Middle frontal gyrus (tissue), 1 donor: ENCODE measurements around the gene SRCAP.
A peak's percentile ranks its signal among the peaks of the same experiment; 100 is the strongest.
"Not testable (repeated sequence)": the region's sequence is repeated elsewhere in the genome, so short reads cannot be mapped to it uniquely, and the experiment has no call there.

Experiments used
- DNase-seq: peaks from one replicate; pipeline ENCODE4 v3.0.0-alpha.2; 2015; ENCODE audit warnings: low spot score; ENCODE audit errors: extremely low spot score

Gene SRCAP

GRCh38 chr16:30663820-30664219, 35.2 kb upstream of the SRCAP start:
- no peak for DNase-seq

GRCh38 chr16:30664616-30665109, 34.3 kb upstream of the SRCAP start:
- no peak for DNase-seq

DNA sequence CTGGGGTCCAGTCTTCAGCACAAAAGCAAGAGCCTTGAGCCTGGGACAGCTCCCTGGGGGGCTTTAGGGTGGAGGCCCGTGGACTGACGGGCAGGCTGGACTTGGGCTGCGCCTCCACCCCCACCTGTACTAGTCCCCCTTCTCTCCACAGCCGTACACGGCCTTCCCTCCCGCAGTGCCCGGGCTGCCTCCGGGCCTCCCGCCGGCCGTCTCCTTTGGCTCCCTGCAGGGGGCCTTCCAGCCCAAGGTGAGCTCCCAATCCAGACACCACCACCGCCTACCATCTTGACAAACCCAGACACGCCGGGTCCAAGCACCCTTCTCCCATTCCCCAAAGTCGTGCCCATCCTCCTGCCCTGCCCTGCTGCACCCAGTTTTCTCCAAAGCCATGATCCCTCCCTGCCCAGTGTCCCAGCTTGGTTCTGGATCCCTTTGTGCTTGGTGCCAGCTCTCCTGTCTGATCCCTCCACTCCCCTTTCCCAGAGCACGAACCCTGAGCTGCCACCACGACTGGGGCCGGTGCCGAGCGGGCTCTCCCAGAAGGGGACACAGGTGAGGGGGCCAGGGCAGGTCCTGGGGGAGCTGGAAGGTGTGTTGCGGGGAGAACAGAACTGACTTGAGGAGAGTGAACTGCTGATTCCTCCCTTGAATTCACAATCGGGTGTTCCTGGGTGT, 33.7 kb upstream of the SRCAP start:
- DNase-seq = no peak

- no peak for DNase-seq
Observed at GRCh38 chr16:30665830-30666190, 33.2 kb upstream of the SRCAP start.

DNA sequence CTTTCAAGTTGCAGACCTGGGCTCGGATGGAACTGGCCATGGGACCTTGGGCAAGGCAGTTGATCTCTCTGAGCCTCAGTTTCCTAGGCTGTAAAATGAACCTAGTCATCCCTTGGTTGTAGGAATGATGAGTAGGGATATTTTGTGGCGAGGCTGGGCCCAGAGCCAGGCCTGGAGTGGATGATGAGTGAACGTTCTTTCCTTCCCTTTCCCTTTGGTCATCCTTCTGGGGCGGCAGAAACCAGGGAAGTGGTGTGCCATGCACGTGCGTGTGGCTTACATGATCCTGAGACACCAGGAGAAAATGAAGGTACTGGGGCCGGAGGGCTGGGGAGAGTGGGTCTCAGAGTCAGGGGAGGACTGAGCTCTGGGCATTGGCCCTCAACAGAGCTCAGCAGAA, 32.3 kb upstream of the SRCAP start:
- no peak for DNase-seq

DNA sequence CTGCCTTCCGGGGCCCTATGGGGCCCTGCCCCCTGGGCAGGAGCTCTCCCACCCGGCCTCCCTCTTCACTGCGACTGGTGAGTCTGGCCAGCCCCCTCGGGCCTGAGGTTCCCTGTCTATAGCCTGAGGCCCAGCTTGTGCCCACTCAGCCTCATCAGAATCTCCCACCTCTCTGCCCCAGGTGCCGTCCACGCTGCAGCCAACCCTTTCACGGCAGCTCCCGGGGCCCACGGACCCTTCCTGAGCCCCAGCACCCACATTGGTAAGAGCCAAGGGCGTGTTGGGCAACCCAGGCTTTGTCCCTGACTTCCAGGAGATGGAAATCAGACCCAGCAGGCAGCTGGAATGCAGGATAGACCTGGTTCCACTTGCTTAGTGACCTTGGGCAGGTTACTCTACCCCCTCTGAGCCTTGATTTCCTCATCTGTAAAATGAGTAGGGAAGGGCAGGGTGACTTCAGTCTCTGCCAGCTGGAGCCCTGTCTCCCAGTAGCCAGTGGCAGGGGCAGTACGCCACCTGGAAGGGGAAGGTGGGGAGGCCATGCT, 31.5 kb upstream of the SRCAP start:
- no peak for DNase-seq

- no peak for DNase-seq
Observed at GRCh38 chr16:30668393-30668792, 30.6 kb upstream of the SRCAP start.

DNA sequence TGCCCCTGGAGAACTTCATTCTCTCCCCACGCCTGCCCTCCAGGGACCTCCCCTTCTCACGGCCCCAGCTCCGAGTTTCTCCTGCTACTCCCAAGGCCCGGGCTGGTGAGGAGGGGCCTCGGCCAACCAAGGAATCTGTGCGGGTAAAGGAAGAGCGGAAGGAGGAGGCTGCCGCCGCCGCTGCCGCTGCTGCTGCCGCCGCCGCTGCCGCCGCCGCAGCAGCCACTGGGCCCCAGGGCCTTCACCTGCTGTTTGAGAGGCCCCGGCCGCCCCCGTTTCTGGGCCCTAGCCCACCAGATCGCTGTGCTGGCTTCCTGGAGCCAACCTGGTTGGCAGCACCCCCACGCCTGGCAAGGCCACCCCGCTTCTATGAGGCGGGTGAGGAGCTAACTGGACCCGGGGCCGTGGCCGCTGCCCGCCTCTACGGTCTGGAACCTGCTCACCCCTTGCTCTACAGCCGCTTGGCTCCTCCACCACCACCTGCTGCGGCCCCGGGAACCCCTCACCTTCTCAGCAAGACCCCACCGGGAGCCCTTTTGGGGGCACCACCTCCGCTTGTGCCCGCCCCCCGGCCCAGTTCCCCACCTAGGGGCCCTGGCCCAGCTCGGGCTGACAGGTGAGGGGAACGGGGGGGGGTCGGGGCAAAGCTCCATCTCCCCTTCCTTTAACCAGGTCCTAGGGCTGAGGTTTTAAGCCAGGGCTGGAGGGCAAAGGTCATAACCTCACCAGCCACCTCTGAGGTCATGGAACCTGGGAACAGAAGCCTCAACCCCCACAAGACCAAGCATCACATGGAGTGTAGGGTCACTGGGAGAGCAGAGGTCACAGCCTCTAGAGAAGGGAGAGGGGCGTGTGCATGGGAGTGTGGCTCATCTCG, 29.7 kb upstream of the SRCAP start:
- no peak for DNase-seq

DNA sequence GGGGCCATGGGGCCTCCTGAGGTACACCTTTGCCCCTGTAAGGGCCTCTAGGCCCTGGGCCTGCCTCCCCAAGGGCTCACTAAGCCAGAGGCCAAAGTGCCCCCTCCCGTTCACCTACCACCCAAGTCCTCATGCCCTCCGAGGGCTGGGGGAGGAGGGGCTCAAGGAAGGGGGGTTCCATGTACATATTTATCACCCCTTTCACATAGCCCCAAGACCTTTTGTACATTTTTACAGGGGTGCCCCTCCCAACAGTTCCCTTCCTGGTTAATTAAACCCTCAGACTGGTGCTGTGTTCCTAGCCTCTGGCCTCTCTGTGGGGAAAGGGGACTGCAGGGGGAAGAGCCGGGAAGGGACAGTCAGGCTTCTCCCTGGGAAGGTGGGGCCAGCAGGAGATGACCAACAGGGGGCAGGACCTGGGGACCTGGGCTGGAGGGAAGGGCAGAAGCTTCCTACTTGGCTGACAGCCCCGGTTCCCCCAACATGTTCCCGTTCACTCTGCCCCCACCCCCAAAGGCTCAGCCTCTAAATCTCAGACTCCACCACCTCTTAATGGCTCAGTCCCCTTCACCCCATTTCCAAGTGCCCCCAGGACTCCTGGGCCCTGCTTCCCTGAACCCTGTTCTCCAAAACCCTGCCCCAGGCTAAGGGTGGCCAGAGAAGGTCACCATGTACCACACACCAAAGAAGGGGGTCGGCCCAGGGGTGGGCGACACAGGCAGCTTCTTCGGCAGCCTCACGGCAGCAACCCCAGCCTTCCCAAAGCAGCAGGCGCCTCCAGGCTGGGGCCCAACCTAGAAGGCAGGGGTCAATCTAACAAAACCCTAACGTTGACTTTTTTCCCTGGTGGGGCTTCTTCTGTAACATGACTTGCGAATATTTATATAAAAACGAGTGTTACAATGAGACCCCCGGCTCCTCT, 28.8 kb upstream of the SRCAP start:
- DNase-seq = no peak

- DNase-seq = no peak
Observed at GRCh38 chr16:30675143-30675542, 23.8 kb upstream of the SRCAP start.

GRCh38 chr16:30677931-30678585, 20.9 kb upstream of the SRCAP start:
- DNase-seq = no peak

DNA sequence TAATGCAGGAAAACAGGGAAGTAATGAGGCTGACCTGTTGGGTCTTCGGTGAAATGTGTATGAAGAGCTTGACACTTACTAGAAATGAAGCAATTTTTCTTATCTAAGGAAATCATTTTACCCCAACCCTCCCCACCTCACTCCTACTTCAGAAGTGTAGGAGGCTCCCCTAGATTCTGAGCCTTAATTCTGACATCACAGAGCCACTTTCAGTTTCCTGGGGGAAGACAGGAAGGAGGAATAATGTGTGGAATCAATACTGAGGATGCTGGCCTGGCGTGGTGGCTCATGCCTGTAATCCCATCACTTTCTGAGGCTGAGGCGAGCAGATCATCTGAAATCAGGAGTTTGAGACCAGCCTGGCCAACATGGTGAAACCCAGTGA, 20.4 kb upstream of the SRCAP start:
- DNase-seq = no peak

GRCh38 chr16:30680326-30680725, 18.6 kb upstream of the SRCAP start:
- no peak for DNase-seq

- DNase-seq = no peak
Observed at GRCh38 chr16:30688701-30689100, 10.3 kb upstream of the SRCAP start.

DNA sequence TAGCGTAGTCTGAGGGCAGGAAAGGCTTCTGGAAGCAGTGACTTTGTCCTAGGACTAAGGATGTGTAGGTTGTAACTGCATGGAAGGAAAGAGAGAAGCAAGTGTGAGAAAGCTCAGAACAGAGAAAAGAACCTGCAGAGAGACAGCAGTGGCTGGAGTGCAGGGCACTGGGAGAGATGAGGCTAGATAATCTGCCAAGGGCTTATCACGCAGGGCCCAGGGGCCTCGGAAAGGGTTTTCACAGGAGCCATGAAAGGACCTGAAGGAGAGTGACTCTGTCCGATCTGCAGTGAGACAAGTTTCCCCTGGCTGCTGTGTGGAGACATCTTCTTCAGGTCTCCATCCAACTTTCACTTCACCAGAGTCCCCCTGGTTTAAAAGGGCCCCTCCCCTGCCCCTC, 7.1 kb upstream of the SRCAP start:
- DNase-seq = no peak

GRCh38 chr16:30692396-30693064, 6.4 kb upstream of the SRCAP start:
- DNase-seq = no peak

DNA sequence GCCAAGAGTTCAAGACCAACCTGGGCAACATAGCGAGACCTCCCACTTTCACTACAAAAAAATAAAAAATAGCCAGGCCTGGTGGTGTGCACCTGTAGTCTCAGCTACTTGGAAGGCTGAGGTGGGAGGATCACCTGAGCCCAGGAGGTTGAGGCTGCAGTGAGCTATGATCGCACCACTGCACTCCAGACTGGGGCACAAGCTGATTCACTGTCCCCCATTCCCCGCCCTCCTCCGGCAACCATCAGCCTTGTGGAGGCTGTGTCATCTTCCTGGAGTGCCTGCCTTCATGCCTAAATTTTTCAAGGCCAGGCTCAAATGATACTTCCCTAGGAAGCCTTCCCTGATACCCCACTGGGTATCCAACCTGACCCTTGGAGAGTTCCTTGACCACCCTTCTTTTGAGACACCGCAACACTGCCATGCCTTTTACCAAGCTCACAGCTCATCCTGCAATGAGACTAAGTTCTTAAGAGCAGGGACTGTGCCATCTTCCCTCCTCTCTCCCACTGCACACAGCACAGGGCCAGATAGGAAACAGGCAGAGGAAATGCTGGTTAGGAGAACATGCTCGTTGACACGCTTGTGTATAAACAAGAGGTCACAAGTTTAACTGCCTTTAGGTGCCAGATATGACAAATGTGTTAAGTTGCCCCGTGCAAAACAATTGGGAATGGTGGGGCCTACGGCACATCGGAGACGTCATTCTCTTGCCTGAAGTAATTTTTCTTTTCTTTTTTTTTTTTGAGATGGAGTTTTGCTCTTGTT, 3.9 kb upstream of the SRCAP start:
- no peak for DNase-seq

DNA sequence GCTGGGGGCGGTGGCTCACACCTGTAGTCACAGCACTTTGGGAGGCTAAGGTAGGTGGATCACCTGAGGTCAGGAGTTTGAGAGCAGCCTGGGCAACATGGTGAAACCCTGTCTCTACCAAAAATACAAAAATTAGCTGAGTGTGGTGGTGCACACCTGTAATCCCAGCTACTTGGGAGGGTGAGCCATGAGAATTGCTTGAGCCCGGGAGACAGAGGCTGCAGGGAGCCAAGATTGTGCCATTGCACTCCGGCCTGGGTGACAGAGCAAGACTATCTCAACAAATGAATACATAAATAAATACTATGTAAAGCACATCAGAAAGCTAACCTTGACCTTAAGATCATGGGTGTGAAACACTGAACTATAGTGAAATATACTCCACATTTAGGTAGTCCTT, 2.3 kb upstream of the SRCAP start:
- not testable (repeated sequence) for DNase-seq

DNA sequence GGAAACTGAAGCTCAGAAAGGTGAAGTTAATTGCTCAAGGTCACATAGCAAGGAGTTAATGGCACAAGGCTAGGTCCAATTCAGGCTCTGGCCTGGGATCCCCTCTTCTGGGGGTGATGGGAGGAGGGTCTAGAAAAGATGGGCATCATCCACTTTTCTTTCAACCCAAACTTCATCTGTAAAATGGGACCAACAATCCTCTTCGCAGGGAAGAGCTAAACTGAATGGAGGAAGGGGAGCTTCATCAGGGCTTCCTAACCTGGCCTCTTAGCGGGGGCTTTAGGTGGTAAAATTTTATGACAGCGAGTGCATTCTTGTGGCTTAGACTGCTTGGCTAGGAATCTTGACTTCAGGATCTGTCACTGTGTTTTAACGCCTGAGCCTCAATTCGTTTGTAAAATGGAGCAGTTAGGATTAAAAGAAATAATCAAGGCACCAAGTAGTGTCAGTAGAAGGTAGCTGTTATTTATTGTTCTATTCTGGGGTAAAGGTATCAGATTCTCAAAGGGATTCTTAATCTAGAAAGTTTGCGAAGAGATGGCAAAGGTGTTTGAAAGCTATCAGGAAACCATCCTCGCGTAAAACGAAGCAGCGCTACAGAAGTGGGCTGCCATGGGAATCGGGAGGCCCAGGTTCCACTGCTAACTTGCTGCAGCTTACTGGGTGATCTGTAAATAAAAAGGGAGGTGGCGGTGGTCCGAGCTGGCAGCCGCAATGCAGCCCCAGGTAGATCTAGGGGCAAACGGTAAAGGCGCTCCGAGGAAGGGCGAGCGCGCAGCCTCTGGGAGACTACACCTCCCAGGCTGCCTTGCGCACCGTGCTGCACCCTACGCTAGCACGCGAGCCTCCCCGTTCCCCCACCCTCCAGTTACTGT, 1.5 kb upstream of the SRCAP start:
- DNase-seq = peak; percentile 94
